Neutrophil (primary cell): Measurements from ENCODE around the gene FBXW4.

Source experiments
- H3K27ac ChIP-seq: fragments of 200-600 bp; sonication (generic); 2 replicates; pipeline ENCODE4 v1.5.1; 2016; ENCODE audit warnings: mild to moderate bottlenecking, moderate library complexity
- H3K27me3 ChIP-seq: fragments of 200-600 bp; sonication (generic); 2 replicates; pipeline ENCODE4 v1.6.0; 2016; ENCODE audit warnings: mild to moderate bottlenecking
- H3K36me3 ChIP-seq: fragments of 200-600 bp; sonication (generic); 2 replicates; pipeline ENCODE4 v1.5.1; 2017
- H3K4me1 ChIP-seq, 2 experiments: fragments of 200-600 bp in 1 of 2; sonication (generic) in 1 of 2; 1 replicate in 1 of 2; 2 replicates in 1 of 2; pipeline versions ENCODE4 v1.5.1 to v1.6.1; 2013 to 2016; ENCODE audit warnings: low read depth in 1 of 2, low read length in 1 of 2, mild to moderate bottlenecking in 1 of 2, moderate library complexity in 1 of 2; ENCODE audit not compliant: control insufficient read depth in 1 of 2, insufficient read depth in 1 of 2
- H3K4me3 ChIP-seq, 2 experiments: fragments of 200-600 bp in 1 of 2; sonication (generic) in 1 of 2; 1 replicate in 1 of 2; 2 replicates in 1 of 2; pipeline ENCODE4 v1.5.1; 2013 to 2016; ENCODE audit warnings: low read depth in 1 of 2, low read length in 1 of 2, mild to moderate bottlenecking in 1 of 2, moderate library complexity in 1 of 2
- H3K9me3 ChIP-seq: fragments of 200-600 bp; sonication (generic); 2 replicates; pipeline ENCODE4 v1.5.1; 2016
- CTCF ChIP-seq: fragments of 200-600 bp; sonication (generic); IDR thresholded peaks from 2 replicates; pipeline ENCODE4 v1.5.1; 2016; ENCODE audit warnings: antibody characterized with exemption

FBXW4 gene

GRCh38 chr10:101570428-101571270 lies 124.3 kb downstream of the FBXW4 start:
- H3K27me3 ChIP-seq: peaks cover 54% of the 10 kb centered on the region
- H3K4me3 ChIP-seq: peak overlapping the region; percentile 61
- peaks cover 10 to 16% of the 10 kb centered on the region in 2 experiments for H3K4me1 ChIP-seq
- peak; percentile 7 for TF ChIP-seq CTCF
- no peaks in the 10 kb centered on the region for H3K36me3 ChIP-seq
- no peaks in the 10 kb centered on the region for H3K9me3 ChIP-seq
- H3K27ac ChIP-seq: no peak overlapping the region

GRCh38 chr10:101569622-101570427 lies 125.1 kb downstream of the FBXW4 start:
- Histone ChIP-seq H3K4me1 (peaks cover 10 to 16% of the 10 kb centered on the region in 2 experiments), H3K27ac (no peak overlapping the region), H3K9me3 (no peaks in the 10 kb centered on the region), H3K36me3 (no peaks in the 10 kb centered on the region), H3K27me3 (peaks cover 62% of the 10 kb centered on the region), H3K4me3 (peak overlapping the region; percentile 61)
- peak; percentile 95 for TF ChIP-seq CTCF

- H3K4me1 ChIP-seq: peaks cover 10 to 16% of the 10 kb centered on the region in 2 experiments
- H3K9me3 ChIP-seq: no peaks in the 10 kb centered on the region
- no peak overlapping the region for H3K27ac ChIP-seq
- no peak overlapping the region for H3K4me3 ChIP-seq
- H3K27me3 ChIP-seq: peaks cover 68% of the 10 kb centered on the region
- H3K36me3 ChIP-seq: no peaks in the 10 kb centered on the region
- TF ChIP-seq CTCF: no peak
Measured at GRCh38 chr10:101569323-101569621, 125.7 kb downstream of the FBXW4 start.

GRCh38 chr10:101568054-101568745 lies 126.8 kb downstream of the FBXW4 start:
- Histone ChIP-seq H3K27ac (no peak overlapping the region), H3K4me1 (peaks cover 10 to 16% of the 10 kb centered on the region in 2 experiments), H3K27me3 (peaks cover 78% of the 10 kb centered on the region), H3K9me3 (no peaks in the 10 kb centered on the region), H3K4me3 (no peak overlapping the region), H3K36me3 (no peaks in the 10 kb centered on the region)
- TF ChIP-seq CTCF: no peak

- Histone ChIP-seq H3K27ac (no peak overlapping the region), H3K27me3 (peaks cover 83% of the 10 kb centered on the region), H3K4me3 (no peak overlapping the region), H3K9me3 (no peaks in the 10 kb centered on the region), H3K36me3 (no peaks in the 10 kb centered on the region), H3K4me1 (peaks cover 10 to 16% of the 10 kb centered on the region in 2 experiments)
- TF ChIP-seq CTCF: no peak
Measured at GRCh38 chr10:101567165-101568006, 127.6 kb downstream of the FBXW4 start.
